SK-N-SH treated with all-trans-retinoic acid at 6 μM for 48 hours (cell line): ENCODE results near the gene MOBP.

ENCODE experiments used
- ATAC-seq: fragments of 200-7000 bp; cut with Tn5 transposase; 3 replicates; pipeline ENCODE4 v1.9.1; 2020; ENCODE audit warnings: mild to moderate bottlenecking, moderate library complexity
- ARNTL ChIP-seq: fragments of 450-650 bp; formaldehyde crosslinking; IDR thresholded peaks from 2 replicates; pipeline ENCODE4 v1.5.0; 2020; ENCODE audit warnings: low read depth, mild to moderate bottlenecking, moderate library complexity, borderline replicate concordance
- BACH2 ChIP-seq: fragments of 250-450 bp; sonication (Bioruptor Pico); IDR thresholded peaks from 2 replicates; pipeline ENCODE4 v1.9.0; 2021; ENCODE audit warnings: mild to moderate bottlenecking, borderline replicate concordance
- CREB5 ChIP-seq: fragments of 250-450 bp; sonication (Bioruptor Pico); IDR thresholded peaks from 2 replicates; pipeline ENCODE4 v1.5.1; 2020; ENCODE audit warnings: low read depth, mild to moderate bottlenecking, moderate library complexity
- CSDC2 ChIP-seq: fragments of 250-450 bp; sonication (Bioruptor Pico); IDR thresholded peaks from 2 replicates; pipeline ENCODE4 v1.5.0; 2020; ENCODE audit warnings: mild to moderate bottlenecking, moderate library complexity
- CSRNP3 ChIP-seq: fragments of 250-450 bp; sonication (Bioruptor Pico); IDR thresholded peaks from 2 replicates; pipeline ENCODE4 v1.5.1; 2021; ENCODE audit warnings: mild to moderate bottlenecking, moderate library complexity
- ESRRG ChIP-seq: fragments of 250-450 bp; sonication (Bioruptor Pico); IDR thresholded peaks from 2 replicates; pipeline ENCODE4 v1.6.1; 2021; ENCODE audit warnings: mild to moderate bottlenecking
- GLIS3 ChIP-seq: fragments of 250-450 bp; sonication (Bioruptor Pico); IDR thresholded peaks from 2 replicates; pipeline ENCODE4 v1.5.0; 2020; ENCODE audit warnings: mild to moderate bottlenecking, moderate library complexity
- ISL1 ChIP-seq: fragments of 250-450 bp; sonication (Bioruptor Pico); IDR thresholded peaks from 2 replicates; pipeline ENCODE4 v2.1.2; 2022; ENCODE audit warnings: mild to moderate bottlenecking, moderate library complexity
- OSR1 ChIP-seq: fragments of 250-450 bp; sonication (Bioruptor Pico); IDR thresholded peaks from 2 replicates; pipeline ENCODE4 v1.8.0; 2022; ENCODE audit warnings: moderate library complexity, mild to moderate bottlenecking, inconsistent platforms
- PPARA ChIP-seq: fragments of 250-450 bp; sonication (Bioruptor Pico); IDR thresholded peaks from 2 replicates; pipeline ENCODE4 v1.5.0; 2020; ENCODE audit warnings: mild to moderate bottlenecking, borderline replicate concordance
- RARB ChIP-seq: fragments of 250-450 bp; sonication (Bioruptor Pico); IDR thresholded peaks from 2 replicates; pipeline ENCODE4 v1.8.0; 2021; ENCODE audit warnings: mild to moderate bottlenecking, moderate library complexity
- TOX ChIP-seq: fragments of 250-450 bp; sonication (Bioruptor Pico); IDR thresholded peaks from 2 replicates; pipeline ENCODE4 v1.8.0; 2021; ENCODE audit warnings: mild to moderate bottlenecking, moderate library complexity, borderline replicate concordance
- TSHZ2 ChIP-seq: fragments of 250-450 bp; sonication (Bioruptor Pico); IDR thresholded peaks from 2 replicates; pipeline ENCODE4 v1.5.0; 2020; ENCODE audit warnings: mild to moderate bottlenecking, moderate library complexity
- ZC3H10 ChIP-seq: fragments of 250-450 bp; sonication (Bioruptor Pico); IDR thresholded peaks from 2 replicates; pipeline ENCODE4 v1.5.1; 2021; ENCODE audit warnings: mild to moderate bottlenecking, moderate library complexity
- ZFP3 ChIP-seq: fragments of 250-450 bp; sonication (Bioruptor Pico); IDR thresholded peaks from 2 replicates; pipeline ENCODE4 v1.5.0; 2020; ENCODE audit warnings: mild to moderate bottlenecking, moderate library complexity
- ZFP30 ChIP-seq: fragments of 450-650 bp; formaldehyde crosslinking; IDR thresholded peaks from 2 replicates; pipeline ENCODE4 v1.5.0; 2022; ENCODE audit warnings: mild to moderate bottlenecking, moderate library complexity
- ZNF565 ChIP-seq: fragments of 450-650 bp; formaldehyde crosslinking; conservative IDR thresholded peaks from 2 replicates; pipeline ENCODE4 v1.5.0; 2020; ENCODE audit warnings: low read depth, mild to moderate bottlenecking, moderate library complexity
- ZNF70 ChIP-seq: fragments of 450-650 bp; formaldehyde crosslinking; IDR thresholded peaks from 2 replicates; pipeline ENCODE4 v1.5.0; 2020; ENCODE audit warnings: mild to moderate bottlenecking, moderate library complexity
- ZNF8 ChIP-seq: fragments of 450-650 bp; formaldehyde crosslinking; IDR thresholded peaks from 2 replicates; pipeline ENCODE4 v1.5.0; 2020; ENCODE audit warnings: mild to moderate bottlenecking, moderate library complexity
- TF ChIP-seq, protein P1 (sequence below): fragments of 250-450 bp; sonication (Bioruptor Pico); IDR thresholded peaks from 2 replicates; pipeline ENCODE4 v1.8.0; 2021; ENCODE audit warnings: low read depth, mild to moderate bottlenecking, moderate library complexity, borderline replicate concordance

The MOBP gene

GRCh38 chr3:39432342-39432741, 35.1 kb upstream of the MOBP start (continued):
- TF ChIP-seq, protein P1, sequence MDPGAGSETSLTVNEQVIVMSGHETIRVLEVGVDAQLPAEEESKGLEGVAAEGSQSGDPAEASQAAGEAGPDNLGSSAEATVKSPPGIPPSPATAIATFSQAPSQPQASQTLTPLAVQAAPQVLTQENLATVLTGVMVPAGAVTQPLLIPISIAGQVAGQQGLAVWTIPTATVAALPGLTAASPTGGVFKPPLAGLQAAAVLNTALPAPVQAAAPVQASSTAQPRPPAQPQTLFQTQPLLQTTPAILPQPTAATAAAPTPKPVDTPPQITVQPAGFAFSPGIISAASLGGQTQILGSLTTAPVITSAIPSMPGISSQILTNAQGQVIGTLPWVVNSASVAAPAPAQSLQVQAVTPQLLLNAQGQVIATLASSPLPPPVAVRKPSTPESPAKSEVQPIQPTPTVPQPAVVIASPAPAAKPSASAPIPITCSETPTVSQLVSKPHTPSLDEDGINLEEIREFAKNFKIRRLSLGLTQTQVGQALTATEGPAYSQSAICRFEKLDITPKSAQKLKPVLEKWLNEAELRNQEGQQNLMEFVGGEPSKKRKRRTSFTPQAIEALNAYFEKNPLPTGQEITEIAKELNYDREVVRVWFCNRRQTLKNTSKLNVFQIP: no peak
- TF ChIP-seq BACH2 (CRISPR knock-in tag) (no peak), ZNF70 (CRISPR knock-in tag) (no peak), ZNF565 (no peak), GLIS3 (CRISPR knock-in tag) (no peak), TOX (CRISPR knock-in tag) (no peak), TSHZ2 (CRISPR knock-in tag) (no peak), ZNF8 (CRISPR knock-in tag) (no peak)

DNA sequence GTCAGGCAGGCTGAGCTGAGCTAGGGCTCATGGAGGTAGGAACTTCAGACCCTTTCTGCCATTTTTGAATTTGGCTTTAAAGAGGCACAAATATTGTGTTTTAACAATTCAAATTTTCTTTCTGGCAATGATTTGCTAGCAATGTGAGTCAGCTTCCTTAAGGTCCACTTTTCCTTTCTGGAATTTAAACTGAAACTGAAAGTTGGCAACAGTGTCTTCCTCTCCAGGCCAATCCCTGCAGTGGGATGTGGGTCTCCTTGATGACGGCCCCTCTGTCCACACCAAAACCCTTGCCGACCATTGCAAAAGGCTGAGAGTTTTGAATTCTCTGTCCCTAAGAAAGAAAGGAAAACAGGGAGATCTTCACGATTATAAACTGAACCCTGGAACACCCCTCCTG, 33.8 kb upstream of the MOBP start:
- TF ChIP-seq CSRNP3 (CRISPR knock-in tag) (no peak), ZNF565 (no peak), TSHZ2 (CRISPR knock-in tag) (no peak), OSR1 (CRISPR knock-in tag) (no peak), GLIS3 (CRISPR knock-in tag) (no peak), ESRRG (CRISPR knock-in tag) (no peak), CREB5 (no peak), RARB (no peak), ZNF70 (CRISPR knock-in tag) (no peak), PPARA (CRISPR knock-in tag) (no peak), TOX (CRISPR knock-in tag) (no peak), CSDC2 (CRISPR knock-in tag) (no peak), ZFP30 (CRISPR knock-in tag) (no peak), ZFP3 (CRISPR knock-in tag) (no peak)
- peak; percentile 53 for ATAC-seq

GRCh38 chr3:39434574-39434973, 32.9 kb upstream of the MOBP start:
- no peak for TF ChIP-seq ESRRG (CRISPR knock-in tag)
- ATAC-seq: peak; percentile 32; the same call in 2 of the 3 replicates

GRCh38 chr3:39435006-39435748, 32.3 kb upstream of the MOBP start:
- peak; percentile 41 for ATAC-seq
- TF ChIP-seq OSR1 (CRISPR knock-in tag): no peak
- no peak for TF ChIP-seq ZFP30 (CRISPR knock-in tag)
- TF ChIP-seq TOX (CRISPR knock-in tag): no peak
- TF ChIP-seq CSRNP3 (CRISPR knock-in tag): no peak
- no peak for TF ChIP-seq ZC3H10 (CRISPR knock-in tag)
- no peak for TF ChIP-seq BACH2 (CRISPR knock-in tag)
- TF ChIP-seq TSHZ2 (CRISPR knock-in tag): no peak
- TF ChIP-seq ZNF565: no peak
- no peak for TF ChIP-seq ARNTL (CRISPR knock-in tag)
- TF ChIP-seq ISL1 (CRISPR knock-in tag): no peak
- no peak for TF ChIP-seq ZNF70 (CRISPR knock-in tag)
- TF ChIP-seq CSDC2 (CRISPR knock-in tag): no peak
- TF ChIP-seq GLIS3 (CRISPR knock-in tag): no peak
